T-helper 2 cell treated with Interferon-gamma antibody and Interleukin-4, amounts not matched to agents 5 μg/mL and 100 μg/mL, for 36 hours (primary cell): ENCODE results near the gene DCLRE1B.

Source experiments
- DNase-seq: peaks from one replicate; pipeline ENCODE4 v3.0.0; 2021; ENCODE audit warnings: low spot score
- H3K27ac Mint-ChIP-seq: one replicate; pipeline ENCODE4 v1.8.0; 2021; ENCODE audit warnings: mild to moderate bottlenecking, mixed read lengths
- H3K27me3 Mint-ChIP-seq: one replicate; pipeline ENCODE4 v1.8.0; 2021; ENCODE audit warnings: low read depth, mixed read lengths
- H3K36me3 Mint-ChIP-seq: one replicate; pipeline ENCODE4 v1.8.0; 2021; ENCODE audit warnings: low read depth, mixed read lengths
- H3K4me1 Mint-ChIP-seq: one replicate; pipeline ENCODE4 v1.8.0; 2021; ENCODE audit warnings: low read depth, mixed read lengths
- H3K4me3 Mint-ChIP-seq: one replicate; pipeline ENCODE4 v1.8.0; 2022; ENCODE audit warnings: mild to moderate bottlenecking, moderate library complexity, mixed read lengths
- H3K9me3 Mint-ChIP-seq: one replicate; pipeline ENCODE4 v1.8.0; 2021; ENCODE audit warnings: mixed read lengths

The DCLRE1B gene

DNA sequence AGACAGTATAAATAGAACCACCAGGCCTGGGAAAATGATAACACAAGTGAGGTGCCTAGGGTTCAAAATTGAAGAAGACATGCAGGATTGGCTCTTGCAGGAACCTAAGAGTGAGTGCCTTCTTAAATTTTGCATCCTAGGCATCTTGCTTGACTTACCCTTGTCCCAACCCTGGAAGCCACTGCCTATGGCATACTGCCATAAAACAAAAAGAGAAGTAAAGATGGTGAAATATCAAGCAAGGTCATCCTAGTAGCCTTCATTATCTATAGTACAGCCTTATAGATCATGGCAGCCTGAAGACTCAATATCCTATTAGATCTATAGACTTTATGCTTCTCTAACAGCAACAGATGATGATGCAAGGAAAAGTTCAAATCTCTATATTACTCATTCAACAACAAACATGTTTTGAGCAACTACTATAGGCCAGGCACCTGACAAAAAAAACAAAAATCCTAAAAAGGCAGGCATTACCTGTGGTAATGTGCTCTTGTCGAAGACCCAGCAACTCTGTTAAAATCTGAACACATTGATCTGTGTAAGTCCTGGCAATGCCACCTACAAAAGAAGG is 6.8 kb upstream of the DCLRE1B start:
- H3K4me1 Mint-ChIP-seq = peaks cover 45% of the 10 kb centered on the region

DNA sequence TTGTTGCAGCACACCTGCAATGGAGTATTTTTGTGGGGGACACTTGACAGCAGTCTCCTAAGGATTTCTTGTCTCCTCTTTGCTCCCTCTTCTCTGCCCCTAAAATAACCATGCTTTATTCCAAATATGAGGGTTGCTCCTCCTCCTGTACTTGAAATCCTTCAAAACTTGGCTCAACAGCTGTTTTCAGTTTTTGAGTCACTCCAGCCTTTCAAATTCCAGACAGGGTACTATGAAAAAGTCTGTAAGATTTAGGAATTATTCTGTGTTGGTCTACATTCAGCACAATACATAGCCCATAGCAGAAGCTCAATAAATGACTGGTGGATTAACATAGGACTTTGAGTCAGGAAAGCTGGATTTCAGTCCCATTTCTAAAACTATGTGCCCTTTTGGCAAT is 6.0 kb upstream of the DCLRE1B start:
- no peaks in the 10 kb centered on the region for H3K27me3 Mint-ChIP-seq
- H3K27ac Mint-ChIP-seq = no peak overlapping the region

More for the DNA sequence above, 6.8 kb upstream of the DCLRE1B start:
- H3K36me3 Mint-ChIP-seq = peaks cover 79% of the 10 kb centered on the region
- H3K4me3 Mint-ChIP-seq = no peak overlapping the region
- no peaks in the 10 kb centered on the region for H3K9me3 Mint-ChIP-seq
- H3K27ac Mint-ChIP-seq = no peak overlapping the region
- DNase-seq = no peak
- H3K27me3 Mint-ChIP-seq = no peaks in the 10 kb centered on the region

DNA sequence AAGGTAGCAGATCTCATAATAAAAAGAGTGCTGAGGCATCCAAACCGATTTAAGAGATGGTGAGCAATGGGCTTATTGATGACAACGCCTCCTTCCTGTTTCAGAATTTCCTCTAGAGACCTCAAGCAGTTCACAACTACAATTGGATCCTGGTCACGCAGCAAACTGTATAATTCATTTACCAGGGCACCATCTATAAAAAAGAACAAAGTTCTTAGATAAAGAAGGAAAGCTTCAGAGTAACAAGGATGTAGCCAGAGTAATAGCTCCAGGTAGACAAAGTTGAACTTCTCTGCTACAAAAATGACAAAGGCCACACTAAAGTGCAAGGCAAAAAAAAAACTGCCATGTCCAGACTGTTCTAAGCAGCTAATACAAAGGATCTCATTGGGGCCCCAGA is 3.9 kb upstream of the DCLRE1B start:
- H3K4me3 Mint-ChIP-seq = peak overlapping the region; percentile 10
- no peaks in the 10 kb centered on the region for H3K27me3 Mint-ChIP-seq
- no peaks in the 10 kb centered on the region for H3K9me3 Mint-ChIP-seq
- H3K36me3 Mint-ChIP-seq = peaks cover 61% of the 10 kb centered on the region
- peak overlapping the region; percentile 14 for H3K27ac Mint-ChIP-seq
- DNase-seq = no peak
- peaks cover 49% of the 10 kb centered on the region for H3K4me1 Mint-ChIP-seq

More for the DNA sequence above, 6.0 kb upstream of the DCLRE1B start:
- no peaks in the 10 kb centered on the region for H3K9me3 Mint-ChIP-seq
- DNase-seq = no peak
- peaks cover 74% of the 10 kb centered on the region for H3K36me3 Mint-ChIP-seq
- H3K4me1 Mint-ChIP-seq = peaks cover 49% of the 10 kb centered on the region
- H3K4me3 Mint-ChIP-seq = no peak overlapping the region

DNA sequence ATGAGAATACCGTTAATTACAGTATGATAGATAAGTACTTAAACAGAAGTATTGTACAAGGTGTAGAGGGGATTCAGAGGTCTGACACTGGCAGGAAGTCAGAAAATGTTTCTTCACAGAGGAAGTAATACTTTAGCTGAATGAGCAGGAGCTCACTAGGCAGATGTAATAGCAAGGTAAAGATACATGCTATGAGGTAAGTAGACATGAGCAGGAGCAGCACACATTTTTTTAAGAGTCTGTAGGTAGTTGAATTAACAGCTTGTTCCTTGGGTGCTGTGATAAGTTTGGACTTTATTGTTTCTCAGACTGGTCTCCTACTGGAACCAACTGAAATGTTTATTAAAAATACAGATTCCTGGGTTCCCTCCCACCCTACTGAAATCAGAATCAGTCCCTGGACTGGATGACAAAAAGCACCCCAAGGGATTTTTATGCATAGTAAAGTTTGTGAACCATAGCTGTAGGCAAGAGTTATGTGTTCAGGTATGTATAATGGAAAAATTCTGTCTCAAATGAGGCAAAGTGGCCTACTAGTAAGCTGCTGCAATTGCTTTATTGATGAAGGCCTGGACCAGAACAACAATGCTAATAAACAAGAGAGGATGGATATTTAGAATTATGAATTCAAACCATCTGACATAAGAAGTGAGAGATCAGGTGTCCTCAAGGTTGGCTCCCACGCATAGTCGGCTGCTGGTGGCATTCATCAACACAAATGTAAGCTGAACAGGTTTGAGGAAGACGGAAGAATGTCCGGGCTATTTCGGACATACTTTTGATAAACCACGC is 1.4 kb upstream of the DCLRE1B start:
- Mint-ChIP-seq H3K27ac (peak overlapping the region; percentile 99), H3K9me3 (no peaks in the 10 kb centered on the region), H3K4me1 (peaks cover 53% of the 10 kb centered on the region), H3K27me3 (no peaks in the 10 kb centered on the region), H3K36me3 (peaks cover 54% of the 10 kb centered on the region), H3K4me3 (peak overlapping the region; percentile 93)
- no peak for DNase-seq

DNA sequence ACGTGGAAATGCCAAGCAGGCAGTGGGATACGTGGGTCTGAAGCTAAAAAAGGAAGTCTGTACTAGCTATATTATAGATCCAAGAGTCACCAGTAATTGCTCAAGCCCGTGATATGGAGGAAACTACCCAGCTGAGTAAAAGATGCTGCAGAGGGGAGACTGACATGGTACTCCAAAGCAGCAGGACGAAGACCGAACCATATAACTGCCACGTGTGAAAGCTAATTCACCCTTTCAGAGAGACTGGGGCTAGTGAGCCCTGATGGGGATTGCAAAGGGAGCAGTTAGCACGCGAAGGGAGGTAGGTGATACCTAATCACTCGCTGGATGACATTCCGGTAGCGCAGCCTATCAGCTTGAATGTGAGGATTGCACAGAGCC is 843 bp upstream of the DCLRE1B start:
- H3K27ac Mint-ChIP-seq = peak overlapping the region; percentile 99
- peaks cover 50% of the 10 kb centered on the region for H3K4me1 Mint-ChIP-seq
- no peak for DNase-seq
- H3K9me3 Mint-ChIP-seq = no peaks in the 10 kb centered on the region
- peaks cover 51% of the 10 kb centered on the region for H3K36me3 Mint-ChIP-seq
- peak overlapping the region; percentile 93 for H3K4me3 Mint-ChIP-seq
- H3K27me3 Mint-ChIP-seq = no peaks in the 10 kb centered on the region

DNA sequence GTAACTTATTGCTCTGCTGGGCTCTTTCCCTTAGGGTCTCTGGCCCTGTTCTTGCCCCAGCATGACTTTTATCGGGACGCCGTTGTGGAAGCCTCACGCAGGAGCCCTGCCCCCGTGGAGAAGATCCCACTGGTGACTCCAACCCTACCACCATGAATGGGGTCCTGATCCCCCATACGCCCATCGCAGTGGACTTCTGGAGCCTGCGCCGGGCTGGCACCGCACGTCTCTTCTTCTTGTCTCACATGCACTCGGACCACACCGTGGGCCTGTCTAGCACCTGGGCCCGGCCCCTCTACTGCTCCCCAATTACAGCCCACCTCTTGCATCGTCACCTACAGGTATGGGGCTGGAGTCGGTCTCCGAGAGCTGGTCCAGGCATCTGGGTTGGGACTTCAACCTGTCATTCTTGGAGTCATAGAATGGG is 322 bp downstream of the DCLRE1B start:
- Mint-ChIP-seq H3K36me3 (peaks cover 50% of the 10 kb centered on the region), H3K4me3 (peak overlapping the region; percentile 93), H3K27me3 (no peaks in the 10 kb centered on the region), H3K4me1 (peaks cover 48% of the 10 kb centered on the region), H3K9me3 (no peaks in the 10 kb centered on the region), H3K27ac (peak overlapping the region; percentile 99)
- peak; percentile 28 for DNase-seq

DNA sequence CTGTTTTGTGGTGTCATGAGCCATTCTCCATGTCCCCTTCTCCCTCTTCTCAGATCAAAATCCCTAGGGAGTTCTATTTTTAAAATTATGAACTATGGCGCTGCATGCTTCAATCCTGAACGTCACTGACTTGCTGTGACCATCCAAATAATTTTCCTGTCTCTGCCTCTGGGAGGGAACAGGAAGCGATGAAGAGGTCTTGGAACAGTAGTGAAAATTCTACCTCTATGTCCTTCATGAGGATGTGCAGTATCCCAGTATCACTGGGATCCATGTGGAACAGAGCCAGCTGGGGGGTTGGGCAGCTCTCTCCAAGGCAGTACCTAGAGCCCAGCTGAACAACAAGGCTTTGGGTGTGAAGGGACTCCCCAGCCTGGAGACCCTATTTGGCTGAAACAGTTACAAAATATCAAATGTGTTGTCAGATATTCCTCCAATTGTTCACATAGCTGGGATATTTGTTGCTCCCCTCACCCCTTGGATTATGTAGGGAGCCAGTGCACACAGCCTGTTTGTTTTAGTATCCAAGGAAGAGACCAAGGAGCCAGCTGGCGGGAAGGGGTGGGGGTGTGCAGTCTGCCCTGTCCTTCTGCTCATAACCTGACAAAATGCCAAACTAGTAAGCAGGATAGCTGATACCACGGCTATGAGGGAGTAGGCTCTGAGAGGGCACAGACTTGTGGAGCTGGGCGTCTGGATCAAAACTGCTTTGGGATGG is 7.6 kb downstream of the DCLRE1B start:
- no peak overlapping the region for H3K27ac Mint-ChIP-seq
- peaks cover 43% of the 10 kb centered on the region for H3K36me3 Mint-ChIP-seq
- H3K27me3 Mint-ChIP-seq = no peaks in the 10 kb centered on the region

DNA sequence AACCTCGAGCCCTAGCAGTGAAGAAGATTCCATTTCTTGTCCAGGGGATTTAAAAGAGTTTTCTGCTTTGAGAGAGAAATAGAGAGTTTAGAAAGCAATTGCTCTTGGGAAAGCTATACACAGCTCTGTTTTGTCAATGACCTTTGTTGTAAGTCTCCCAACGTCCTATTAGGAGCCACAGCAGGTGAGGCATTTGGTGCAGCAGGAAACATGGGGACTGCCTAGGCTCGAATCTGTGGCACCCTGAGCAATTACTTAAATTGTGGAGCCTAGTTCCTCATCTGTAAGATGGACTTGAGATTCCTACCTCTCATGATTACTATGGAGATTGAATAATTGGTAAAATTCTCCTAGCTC is 8.2 kb downstream of the DCLRE1B start:
- no peak overlapping the region for H3K4me3 Mint-ChIP-seq
- H3K36me3 Mint-ChIP-seq = peaks cover 38% of the 10 kb centered on the region
- no peak for DNase-seq
- H3K4me1 Mint-ChIP-seq = peaks cover 16% of the 10 kb centered on the region
- H3K27ac Mint-ChIP-seq = no peak overlapping the region
- no peaks in the 10 kb centered on the region for H3K9me3 Mint-ChIP-seq
- no peaks in the 10 kb centered on the region for H3K27me3 Mint-ChIP-seq

More for the DNA sequence above, 7.6 kb downstream of the DCLRE1B start:
- no peak for DNase-seq
- H3K4me1 Mint-ChIP-seq = peaks cover 20% of the 10 kb centered on the region
- no peaks in the 10 kb centered on the region for H3K9me3 Mint-ChIP-seq
- H3K4me3 Mint-ChIP-seq = no peak overlapping the region

DNA sequence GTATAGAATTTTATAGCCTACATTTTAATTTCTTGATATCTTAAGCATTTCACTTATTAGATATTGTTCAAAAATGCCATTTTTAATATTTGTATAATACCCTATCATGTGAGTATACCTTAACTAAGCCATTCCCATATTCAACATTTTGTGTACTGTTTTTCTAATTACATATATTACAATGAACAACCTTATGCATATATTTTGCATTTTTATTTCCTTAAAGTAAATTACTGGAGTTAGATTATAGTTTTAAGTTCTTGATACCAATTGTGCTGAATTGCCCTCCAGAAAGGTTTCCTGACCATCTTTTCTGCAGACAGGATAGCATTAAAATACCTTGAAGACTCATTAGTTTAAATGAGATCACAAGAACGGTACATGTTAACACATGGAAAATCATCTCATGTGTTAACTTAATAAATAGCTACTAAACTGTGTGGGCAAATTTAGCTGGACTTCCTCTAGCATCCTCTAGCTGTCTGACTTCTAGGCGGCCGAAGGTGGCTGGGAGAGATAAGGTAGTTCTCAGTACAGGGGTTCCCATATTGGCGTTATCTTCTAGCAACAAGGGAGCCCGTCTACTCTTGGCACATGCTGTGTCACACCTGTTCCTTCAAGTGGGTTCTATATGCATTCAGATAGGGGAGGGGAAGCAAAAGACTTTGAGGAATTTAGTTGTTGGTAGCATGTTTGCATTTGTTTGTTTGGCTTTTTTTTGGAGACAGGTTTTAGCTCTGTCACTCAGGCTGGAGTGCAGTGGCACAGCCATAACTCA is 8.9 kb downstream of the DCLRE1B start:
- H3K4me3 Mint-ChIP-seq = no peak overlapping the region
- H3K27me3 Mint-ChIP-seq = no peaks in the 10 kb centered on the region
- no peak overlapping the region for H3K27ac Mint-ChIP-seq
- H3K36me3 Mint-ChIP-seq = peaks cover 34% of the 10 kb centered on the region
- DNase-seq = no peak
- peaks cover 13% of the 10 kb centered on the region for H3K4me1 Mint-ChIP-seq
- no peaks in the 10 kb centered on the region for H3K9me3 Mint-ChIP-seq

DNA sequence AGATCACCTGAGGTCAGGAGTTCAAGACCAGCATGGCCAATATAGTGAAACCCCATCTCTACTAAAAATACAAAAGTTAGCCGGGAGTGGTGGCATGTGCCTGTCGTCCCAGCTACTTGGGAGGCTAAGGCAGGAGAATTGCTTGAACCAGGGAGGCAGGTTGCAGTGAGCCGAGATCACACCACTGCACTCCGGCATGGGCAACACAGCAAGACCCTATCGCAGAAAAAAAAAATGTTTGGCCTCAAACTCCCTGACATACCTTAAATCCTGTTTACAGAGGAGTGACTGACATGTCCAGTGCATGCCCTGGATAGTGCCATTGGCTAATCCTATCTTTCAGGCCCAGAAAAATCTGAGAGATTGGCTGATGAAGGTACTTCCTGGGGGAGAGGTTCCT is 11.8 kb downstream of the DCLRE1B start:
- DNase-seq = no peak
- Mint-ChIP-seq H3K36me3 (peaks cover 8% of the 10 kb centered on the region), H3K4me1 (peaks cover 3% of the 10 kb centered on the region), H3K4me3 (no peak overlapping the region), H3K9me3 (no peaks in the 10 kb centered on the region), H3K27me3 (no peaks in the 10 kb centered on the region), H3K27ac (no peak overlapping the region)

DNA sequence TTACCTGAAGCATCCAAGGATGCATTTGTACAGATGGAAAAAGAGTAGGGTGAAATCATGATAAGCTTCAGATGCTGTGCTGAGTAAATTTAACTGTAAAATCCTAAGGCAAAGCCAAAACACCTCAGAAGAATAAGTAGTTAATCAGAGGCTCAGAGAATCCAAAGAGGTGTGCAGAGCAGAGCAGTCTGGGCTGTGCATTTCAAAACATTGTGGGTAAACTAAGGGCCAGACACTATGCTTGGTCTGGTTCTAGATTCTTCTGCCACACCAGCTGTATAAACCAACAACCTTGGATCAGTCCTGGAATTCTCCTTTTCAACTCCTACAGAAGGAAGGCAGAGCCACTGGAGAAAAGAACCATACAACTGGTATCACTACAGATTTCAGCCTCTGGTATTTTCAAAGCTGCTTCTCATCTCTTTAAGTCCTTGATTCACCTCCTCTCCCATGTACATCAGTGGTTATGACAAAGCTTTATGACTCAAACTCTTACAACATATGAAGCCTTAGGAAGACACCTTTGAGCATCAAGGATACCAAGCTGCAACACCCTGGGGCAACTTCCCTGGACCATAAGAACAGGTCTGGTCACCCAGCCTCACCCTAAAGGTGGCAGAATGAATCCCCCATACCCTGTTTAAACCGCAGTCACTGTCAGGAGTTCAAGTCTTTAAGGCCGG is 12.4 kb downstream of the DCLRE1B start:
- Mint-ChIP-seq H3K4me3 (no peak overlapping the region), H3K36me3 (peaks cover 8% of the 10 kb centered on the region), H3K9me3 (no peaks in the 10 kb centered on the region), H3K27ac (no peak overlapping the region), H3K4me1 (peaks cover 3% of the 10 kb centered on the region), H3K27me3 (peaks cover 1% of the 10 kb centered on the region)
- DNase-seq = no peak

DNA sequence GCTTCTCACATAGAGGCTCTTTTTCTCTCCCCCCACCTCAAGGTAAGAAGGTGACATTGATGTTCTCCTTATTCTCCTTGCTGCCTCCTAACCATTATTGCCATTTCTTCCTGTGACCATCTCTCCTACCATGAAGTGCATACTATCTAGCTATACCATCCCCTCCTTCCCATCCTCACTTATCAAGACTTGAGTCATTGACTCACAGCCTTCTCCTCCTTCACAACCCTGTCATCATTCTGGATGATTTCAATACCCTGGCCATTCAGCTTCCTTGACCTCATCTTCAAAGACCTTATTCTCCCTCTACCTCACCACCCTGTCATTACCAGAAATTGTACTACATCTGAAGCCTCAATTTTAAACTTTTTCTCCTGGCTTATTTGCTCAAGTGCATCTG is 13.1 kb downstream of the DCLRE1B start:
- no peak overlapping the region for H3K4me3 Mint-ChIP-seq
- H3K36me3 Mint-ChIP-seq = peaks cover 8% of the 10 kb centered on the region
- no peaks in the 10 kb centered on the region for H3K9me3 Mint-ChIP-seq
- H3K27me3 Mint-ChIP-seq = peaks cover 4% of the 10 kb centered on the region
- peaks cover 3% of the 10 kb centered on the region for H3K4me1 Mint-ChIP-seq
- no peak overlapping the region for H3K27ac Mint-ChIP-seq
- no peak for DNase-seq

DNA sequence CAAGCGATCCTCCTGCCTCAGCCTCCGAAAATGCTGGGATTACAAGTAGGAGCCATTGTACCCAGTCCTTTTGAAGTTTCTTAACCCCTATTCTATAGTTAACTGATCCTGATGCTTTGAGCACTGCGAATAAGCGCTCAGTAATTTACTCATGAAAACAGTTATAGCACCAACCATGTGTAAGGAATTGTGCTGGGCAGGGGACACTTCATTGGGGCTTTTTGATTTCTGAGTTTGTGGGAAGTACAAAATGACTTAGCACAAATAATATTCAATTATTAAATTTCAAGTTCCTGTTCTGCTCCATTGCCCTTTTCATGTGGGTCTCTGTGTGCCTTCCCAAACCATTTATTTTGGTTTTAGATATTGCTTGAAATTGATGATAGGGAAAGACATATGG is 17.8 kb downstream of the DCLRE1B start:
- H3K27me3 Mint-ChIP-seq = peaks cover 10% of the 10 kb centered on the region
- no peak for DNase-seq
- peaks cover 6% of the 10 kb centered on the region for H3K4me1 Mint-ChIP-seq
- no peak overlapping the region for H3K4me3 Mint-ChIP-seq
- H3K36me3 Mint-ChIP-seq = no peaks in the 10 kb centered on the region
- H3K9me3 Mint-ChIP-seq = no peaks in the 10 kb centered on the region
- H3K27ac Mint-ChIP-seq = no peak overlapping the region
